Cardiac septum (tissue), 1 donor: ENCODE measurements around the gene TNFRSF4. TPM values are rescaled to one million over a fixed set of nuclear protein-coding genes. Genes with fewer than 3 reads are reported as not detected.
"Not testable (repeated sequence)": the region's sequence is repeated elsewhere in the genome, so short reads cannot be mapped to it uniquely, and the experiment has no call there.

Experiments
- DNase-seq: peaks from one replicate; pipeline ENCODE4 v3.0.0-alpha.2; 2020; ENCODE audit warnings: low spot score
- intact Hi-C: fragments of 100-400 bp; cut with DNase I; formaldehyde crosslinking; loops from one replicate; pipeline ENCODE4 v1.14.0; 2022
- total RNA-seq: library from RNA; stranded (reverse); fragmentation: NEBNext Ultra II Directional; extraction: Animal tissue kit (Norgen Biotek cat#: 25700); gene quantifications from one replicate; pipeline ENCODE4 v1.2.1, GENCODE V29; 2021
- donor health status: DM: no; HTN: no; CAD: no.

TNFRSF4 gene
- total RNA-seq, 1 donor from 2014 or later: 4.3 TPM

- DNase-seq: no peak
- intact Hi-C loops: no loop called here
Observed at GRCh38 chr1:1196431-1197187, 17.3 kb downstream of the TNFRSF4 start.

GRCh38 chr1:1195726-1196125 is 18.2 kb downstream of the TNFRSF4 start:
- DNase-seq, intact Hi-C loops: not testable (repeated sequence)

- intact Hi-C loops: no loop called here
- DNase-seq: no peak
Observed at GRCh38 chr1:1194723-1195122, 19.2 kb downstream of the TNFRSF4 start.

GRCh38 chr1:1191734-1192133 is 22.2 kb downstream of the TNFRSF4 start:
- intact Hi-C loops: no loop called here
- no peak for DNase-seq

GRCh38 chr1:1189111-1189510 is 24.8 kb downstream of the TNFRSF4 start:
- intact Hi-C loops: no loop called here
- no peak for DNase-seq

- no peak for DNase-seq
- intact Hi-C loops: no loop called here
Observed at GRCh38 chr1:1187938-1188337, 26.0 kb downstream of the TNFRSF4 start.

- DNase-seq: no peak
- intact Hi-C loops: no loop called here
Observed at GRCh38 chr1:1185101-1185765, 28.7 kb downstream of the TNFRSF4 start.

- intact Hi-C loops: no loop called here
- DNase-seq: no peak
Observed at GRCh38 chr1:1183833-1184775, 29.8 kb downstream of the TNFRSF4 start.

- intact Hi-C loops: no loop called here
- DNase-seq: no peak
Observed at GRCh38 chr1:1183221-1183747, 30.7 kb downstream of the TNFRSF4 start.

GRCh38 chr1:1182491-1183220 is 31.3 kb downstream of the TNFRSF4 start:
- intact Hi-C loops: no loop called here
- no peak for DNase-seq

GRCh38 chr1:1181938-1182410 is 32.0 kb downstream of the TNFRSF4 start:
- DNase-seq: no peak
- intact Hi-C loops: no loop called here

GRCh38 chr1:1181129-1181937 is 32.6 kb downstream of the TNFRSF4 start:
- DNase-seq: no peak
- intact Hi-C loops: no loop called here

- DNase-seq: no peak
- intact Hi-C loops: no loop called here
Observed at GRCh38 chr1:1179983-1180861, 33.7 kb downstream of the TNFRSF4 start.

GRCh38 chr1:1179346-1179982 is 34.5 kb downstream of the TNFRSF4 start:
- DNase-seq: peak; percentile 56

GRCh38 chr1:1178794-1179331 is 35.1 kb downstream of the TNFRSF4 start:
- peak; percentile 44 for DNase-seq
- intact Hi-C loops: no loop called here

More at GRCh38 chr1:1179346-1179982, 34.5 kb downstream of the TNFRSF4 start:
- intact Hi-C loops: no loop called here

GRCh38 chr1:1177452-1178206 is 36.3 kb downstream of the TNFRSF4 start:
- intact Hi-C loops: no loop called here
- peak; percentile 53 for DNase-seq
